GM04504 (cell line): ENCODE measurements around the gene NTNG1.

Experiments used
- DNase-seq: peaks from one replicate; pipeline ENCODE4 v3.0.0-alpha.2; 2012; ENCODE audit warnings: low read depth

Gene NTNG1

GRCh38 chr1:107263291-107263915, 122.6 kb downstream of the NTNG1 start:
- DNase-seq: no peak

DNA sequence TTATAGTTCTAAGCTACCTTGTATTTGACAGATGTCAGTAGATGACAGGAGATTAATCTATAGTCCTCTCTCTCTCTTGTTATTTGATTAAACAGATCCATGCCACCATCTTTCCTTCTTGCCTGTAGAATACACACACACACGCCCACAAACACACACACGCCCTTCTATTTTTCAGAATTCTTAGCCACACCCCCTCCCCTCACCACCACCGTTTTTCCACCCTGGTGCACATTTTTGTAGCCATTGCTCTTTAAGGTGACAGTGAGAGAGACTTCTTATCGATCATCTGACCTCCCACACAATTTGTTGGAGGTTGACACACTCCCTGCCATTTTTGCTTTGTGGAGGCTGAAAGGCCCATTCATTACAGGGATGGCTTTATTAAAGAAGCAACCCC, 123.2 kb downstream of the NTNG1 start:
- DNase-seq: no peak

DNA sequence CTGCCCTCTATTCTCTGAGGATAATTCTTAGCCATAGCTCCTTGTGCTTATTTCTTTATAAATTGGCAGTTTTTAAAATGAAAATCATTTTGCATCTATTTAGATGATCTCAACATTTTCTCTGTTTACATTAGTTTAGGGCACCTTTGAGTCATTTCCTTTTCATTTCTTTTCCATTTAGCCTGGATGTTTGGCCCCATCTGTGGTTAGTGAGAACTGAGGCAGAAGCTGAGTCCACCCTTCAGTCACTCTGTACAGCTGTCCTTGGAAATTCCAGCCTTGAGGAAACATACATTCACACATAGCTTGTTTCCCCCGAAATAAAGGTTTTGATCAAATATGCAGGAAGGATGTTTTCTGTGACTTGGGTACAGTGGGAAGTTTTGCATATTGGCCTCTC, 123.7 kb downstream of the NTNG1 start:
- no peak for DNase-seq

DNA sequence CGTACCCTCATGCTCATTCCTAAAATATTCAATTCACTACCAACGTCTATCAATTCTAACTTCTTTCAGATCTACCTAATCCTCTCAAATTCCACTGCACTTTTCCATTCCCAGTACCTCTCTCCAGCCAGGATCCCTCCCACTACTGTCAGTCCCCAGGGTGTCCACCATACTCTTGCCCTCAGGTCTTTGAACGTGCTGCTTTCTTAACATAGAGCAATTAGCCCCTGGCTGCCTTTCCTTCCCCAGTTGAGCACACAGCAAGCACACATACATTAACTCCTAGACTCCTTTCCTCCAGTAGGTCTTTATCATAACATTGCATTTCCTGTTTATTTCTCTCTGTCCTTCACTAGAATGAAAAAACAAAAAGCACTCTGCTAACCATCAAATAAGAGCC, 126.7 kb downstream of the NTNG1 start:
- DNase-seq: no peak

GRCh38 chr1:107272321-107272720, 131.5 kb downstream of the NTNG1 start:
- DNase-seq: no peak

GRCh38 chr1:107273515-107273914, 132.7 kb downstream of the NTNG1 start:
- no peak for DNase-seq

- DNase-seq: no peak
Measured at GRCh38 chr1:107274227-107274626, 133.4 kb downstream of the NTNG1 start.

GRCh38 chr1:107276247-107276646, 135.4 kb downstream of the NTNG1 start:
- DNase-seq: no peak

- DNase-seq: peak; percentile 46
Measured at GRCh38 chr1:107277022-107277421, 136.2 kb downstream of the NTNG1 start.

- no peak for DNase-seq
Measured at GRCh38 chr1:107286125-107286524, 145.3 kb downstream of the NTNG1 start.

GRCh38 chr1:107291987-107292386, 151.1 kb downstream of the NTNG1 start:
- DNase-seq: no peak

DNA sequence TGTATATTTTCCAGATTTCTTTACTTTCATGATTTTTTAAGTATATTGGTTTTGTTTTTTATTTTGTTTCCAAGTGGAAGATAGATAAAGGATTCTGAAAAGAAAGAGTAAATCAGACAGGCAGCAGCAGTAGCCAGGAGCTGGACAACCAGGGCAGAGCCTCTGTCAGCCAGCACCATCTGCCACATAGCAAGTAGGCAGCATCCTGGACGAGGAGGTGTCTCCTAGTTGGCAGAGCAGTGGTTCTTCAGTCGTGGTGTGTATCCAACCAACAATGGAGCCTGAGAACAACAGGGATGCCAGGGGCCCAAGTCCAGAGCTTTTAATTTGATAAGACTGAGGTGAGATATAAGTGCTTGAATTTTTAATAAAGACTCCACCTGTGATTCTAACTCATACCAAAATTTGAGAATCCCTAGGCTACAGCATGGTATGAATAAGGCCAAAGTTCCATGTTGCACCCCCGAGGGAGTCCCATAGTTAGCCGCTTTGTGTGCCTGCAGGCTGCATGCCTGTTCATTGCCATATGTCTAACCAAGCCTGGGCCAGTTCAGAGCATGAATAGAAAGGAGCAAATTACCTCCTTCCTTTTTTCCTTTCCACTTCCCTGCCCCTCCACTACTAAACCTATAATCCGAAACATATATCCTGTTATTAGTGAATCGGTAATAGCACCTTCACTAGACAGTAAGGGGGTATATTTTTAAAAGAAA, 153.2 kb downstream of the NTNG1 start:
- no peak for DNase-seq

GRCh38 chr1:107294686-107295085, 153.8 kb downstream of the NTNG1 start:
- peak; percentile 6 for DNase-seq

- no peak for DNase-seq
Measured at GRCh38 chr1:107297681-107298080, 156.8 kb downstream of the NTNG1 start.

DNA sequence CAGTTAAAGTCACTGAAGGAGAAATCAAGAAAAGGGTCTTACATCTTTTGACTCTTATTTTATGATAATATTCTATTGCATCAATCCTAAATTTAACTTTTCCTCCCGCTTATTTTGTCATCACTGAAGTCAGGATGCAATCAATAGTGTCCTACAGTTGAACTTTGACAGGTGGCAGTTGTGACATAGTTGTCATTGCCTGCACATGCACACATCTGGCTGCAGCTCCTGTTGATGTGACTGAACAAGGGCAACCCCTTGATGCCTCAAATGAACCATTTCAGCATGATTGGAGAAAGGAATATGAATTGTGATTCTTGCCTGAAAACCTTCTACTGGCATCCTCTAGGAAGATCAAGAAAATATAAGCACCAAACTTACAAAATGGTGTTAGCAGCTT, 157.7 kb downstream of the NTNG1 start:
- DNase-seq: no peak

- DNase-seq: no peak
Measured at GRCh38 chr1:107299521-107299920, 158.7 kb downstream of the NTNG1 start.

GRCh38 chr1:107309962-107310361, 169.1 kb downstream of the NTNG1 start:
- no peak for DNase-seq

DNA sequence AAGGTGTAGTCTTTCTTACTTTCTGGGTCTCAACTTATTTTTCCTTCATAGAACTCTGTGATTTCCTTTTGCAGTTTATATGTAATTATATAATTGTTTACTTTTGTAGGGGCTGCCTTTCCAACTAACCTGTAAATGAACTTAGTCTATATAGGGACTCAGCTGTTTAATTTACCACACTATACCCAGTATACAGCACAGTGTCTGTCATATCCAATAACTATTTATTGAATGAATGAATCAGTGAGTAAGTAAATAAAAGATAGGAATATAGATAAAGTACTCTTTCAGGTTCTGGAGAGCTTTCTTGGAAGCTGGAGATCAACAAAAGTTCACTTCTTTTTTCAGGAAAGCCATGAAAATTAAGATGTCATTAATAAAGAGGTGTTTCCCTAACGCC, 174.8 kb downstream of the NTNG1 start:
- DNase-seq: no peak

DNA sequence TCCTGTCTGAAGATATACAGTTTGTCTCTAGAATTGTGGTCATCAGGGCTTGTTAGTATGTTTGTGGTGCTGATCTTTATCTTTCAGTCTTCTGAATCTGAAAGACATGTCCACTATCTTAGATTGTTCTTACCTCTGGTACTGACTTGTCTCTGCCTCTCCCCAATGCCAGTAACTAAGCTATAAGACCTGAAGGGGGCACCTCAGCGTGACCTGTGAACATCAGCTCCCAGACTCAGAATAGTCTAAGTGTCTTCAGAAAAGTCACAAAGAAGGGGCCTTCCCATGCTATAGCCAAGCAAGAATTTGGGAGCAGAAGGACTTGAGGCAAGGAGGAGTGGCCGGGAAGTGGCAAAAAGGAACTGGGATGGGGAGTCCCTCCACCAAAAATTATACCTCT, 178.1 kb downstream of the NTNG1 start:
- no peak for DNase-seq

- no peak for DNase-seq
Measured at GRCh38 chr1:107323784-107324183, 182.9 kb downstream of the NTNG1 start.

GRCh38 chr1:107326824-107327445, 186.1 kb downstream of the NTNG1 start:
- DNase-seq: no peak

GRCh38 chr1:107327446-107327845, 186.6 kb downstream of the NTNG1 start:
- no peak for DNase-seq

GRCh38 chr1:107328087-107328486, 187.2 kb downstream of the NTNG1 start:
- no peak for DNase-seq

DNA sequence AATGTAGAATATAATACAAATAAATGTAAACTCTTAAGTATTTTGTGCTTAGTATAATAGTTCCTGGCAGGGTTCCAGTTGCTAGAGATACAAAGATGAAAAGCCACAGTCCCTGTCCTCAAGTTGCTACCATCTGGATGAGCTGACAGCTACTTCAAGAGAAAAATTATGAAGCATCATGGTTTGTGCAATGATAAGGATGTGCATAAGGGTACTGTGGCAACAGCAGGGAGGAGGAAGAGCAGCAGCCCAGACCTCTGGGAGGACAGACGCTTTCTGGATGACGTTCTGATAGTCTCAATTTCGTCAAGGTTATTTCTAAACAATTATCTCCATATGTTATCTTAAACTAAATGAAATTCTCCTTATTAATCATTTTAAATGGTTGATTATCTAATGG, 198.9 kb downstream of the NTNG1 start:
- no peak for DNase-seq
